ENCODE results near the gene PSKH1. TPM values are rescaled to one million over a fixed set of nuclear protein-coding genes. Genes with fewer than 3 reads are reported as not detected.
"Not testable (repeated sequence)": the region's sequence is repeated elsewhere in the genome, so short reads cannot be mapped to it uniquely, and the experiment has no call there.

Gene PSKH1
- total and polyA plus RNA-seq, 4 donors, result 8.3 to 23.8 (median 13.8) TPM

GRCh38 chr16:67914758-67915495 lies 21.9 kb downstream of the PSKH1 start:
- no peaks in the 10 kb centered on the region for H3K9me3 ChIP-seq (ENCODE audit: control insufficient read depth in 4 of 4, low read length in 3 of 4)
- no peak for DNase-seq (ENCODE audit: low spot score)
- 43% methylated on average over 7 of the region's 7 CpGs for WGBS
- H3K27ac ChIP-seq (ENCODE audit: low read depth in 1 of 2, low read length in 2 of 2), result peak overlapping the region; percentile 21 to 67
- H3K4me1 ChIP-seq (ENCODE audit: control insufficient read depth in 4 of 4, insufficient read depth in 4 of 4, low read length in 3 of 4), result peaks cover 11 to 35% (median 26%) of the 10 kb centered on the region in 4 donors
- H3K4me3 ChIP-seq (ENCODE audit: low read depth in 1 of 3, low read length in 3 of 3), result no peak overlapping the region
- no peak for TF ChIP-seq ATF3 (IDR thresholded peaks at IDR 0.05)
- TF ChIP-seq HNF4G (IDR thresholded peaks at IDR 0.05), result no peak
- peak; percentile 60 to 81 for TF ChIP-seq RXRA (IDR thresholded peaks at IDR 0.05)
- no peak for TF ChIP-seq FOXA2 (IDR thresholded peaks at IDR 0.05)
- no peak for TF ChIP-seq JUND (IDR thresholded peaks at IDR 0.05)
- TF ChIP-seq CTCF (IDR thresholded peaks at IDR 0.05; ENCODE audit: low read depth, low read length, missing input control), result no peak
- TF ChIP-seq SP1 (IDR thresholded peaks at IDR 0.05), result peak; percentile 56
- TF ChIP-seq TAF1 (conservative IDR thresholded peaks at IDR 0.05), result no peak
- TF ChIP-seq FOXA1 (IDR thresholded peaks at IDR 0.05), result no peak
- TF ChIP-seq RAD21 (IDR thresholded peaks at IDR 0.05), result no peak
- TF ChIP-seq REST (IDR thresholded peaks at IDR 0.05), result no peak
- TF ChIP-seq HNF4A (conservative IDR thresholded peaks at IDR 0.05), result peak; percentile 33 to 51
- no peak for TF ChIP-seq ZBTB33 (IDR thresholded peaks at IDR 0.05)
- TF ChIP-seq NR2F2 (IDR thresholded peaks at IDR 0.05), result no peak
- TF ChIP-seq MAX (IDR thresholded peaks at IDR 0.05), result no peak
- no peak for TF ChIP-seq EGR1 (IDR thresholded peaks at IDR 0.05; ENCODE audit: low read depth in 2 of 2)
- TF ChIP-seq GABPA (IDR thresholded peaks at IDR 0.05 in 1 of 2, conservative IDR thresholded peaks at IDR 0.05 in 1 of 2), result no peak
- no peak for TF ChIP-seq YY1 (IDR thresholded peaks at IDR 0.05)
- H3K9ac ChIP-seq (ENCODE audit: low read depth in 1 of 2, low read length in 2 of 2), result no peak overlapping the region
- no peaks in the 10 kb centered on the region for H3K27me3 ChIP-seq (ENCODE audit: control insufficient read depth in 4 of 4, insufficient read depth in 4 of 4, low read length in 3 of 4)
- peaks cover 0 to 15% (median 8%) of the 10 kb centered on the region in 4 donors for H3K36me3 ChIP-seq (ENCODE audit: control insufficient read depth in 4 of 4, insufficient read depth in 3 of 4, low read depth in 1 of 4, low read length in 3 of 4)

GRCh38 chr16:67915496-67915769 lies 22.4 kb downstream of the PSKH1 start:
- peak overlapping the region in 1 of 2 donors; percentile 25 for H3K27ac ChIP-seq (ENCODE audit: low read depth in 1 of 2, low read length in 2 of 2)
- 49% methylated on average over 2 of the region's 2 CpGs for WGBS
- H3K9me3 ChIP-seq (ENCODE audit: control insufficient read depth in 4 of 4, low read length in 3 of 4); H3K4me3 ChIP-seq (ENCODE audit: low read depth in 1 of 3, low read length in 3 of 3); H3K27me3 ChIP-seq (ENCODE audit: control insufficient read depth in 4 of 4, insufficient read depth in 4 of 4, low read length in 3 of 4); DNase-seq (ENCODE audit: low spot score); H3K9ac ChIP-seq (ENCODE audit: low read depth in 1 of 2, low read length in 2 of 2): not testable (repeated sequence)
- peaks cover 11 to 35% (median 26%) of the 10 kb centered on the region in 4 donors for H3K4me1 ChIP-seq (ENCODE audit: control insufficient read depth in 4 of 4, insufficient read depth in 4 of 4, low read length in 3 of 4)
- H3K36me3 ChIP-seq (ENCODE audit: control insufficient read depth in 4 of 4, insufficient read depth in 3 of 4, low read depth in 1 of 4, low read length in 3 of 4), result peaks cover 0 to 15% (median 7%) of the 10 kb centered on the region in 4 donors

All from liver (tissue), 9 donors.